Ascending aorta (tissue), 2 donors: Measurements from ENCODE around the gene PEDS1. TPM values are rescaled to one million over a fixed set of nuclear protein-coding genes. Genes with fewer than 3 reads are reported as not detected.
"Not testable (repeated sequence)": the region's sequence is repeated elsewhere in the genome, so short reads cannot be mapped to it uniquely, and the experiment has no call there.

ENCODE experiments used
- DNase-seq, 2 donors: peaks; one replicate each; pipeline ENCODE4 v3.0.0-alpha.2; 2019; ENCODE audit warnings: low spot score in 2 of 2
- H3K27ac ChIP-seq, 2 donors: fragments of 200-600 bp; sonication (generic); one replicate each; pipeline ENCODE4 v1.5.1; 2016 to 2017; ENCODE audit warnings: mild to moderate bottlenecking in 1 of 2
- H3K27me3 ChIP-seq: fragments of 200-600 bp; sonication (generic); one replicate; pipeline ENCODE4 v1.5.1; 2017
- H3K36me3 ChIP-seq, 2 donors: fragments of 200-600 bp; sonication (generic); one replicate each; pipeline ENCODE4 v1.5.1; 2016
- H3K4me1 ChIP-seq, 2 donors: fragments of 200-600 bp; sonication (generic); one replicate each; pipeline ENCODE4 v1.5.1; 2016 to 2017; ENCODE audit warnings: mild to moderate bottlenecking in 1 of 2
- H3K4me3 ChIP-seq, 2 donors: fragments of 200-600 bp; sonication (generic); one replicate each; pipeline ENCODE4 v1.5.1; 2016 to 2017; ENCODE audit warnings: mild to moderate bottlenecking in 1 of 2
- H3K9me3 ChIP-seq, 2 donors: fragments of 200-600 bp; sonication (generic); one replicate each; pipeline ENCODE4 v1.5.1; 2016
- intact Hi-C: fragments of 100-400 bp; cut with DNase I; formaldehyde crosslinking; loops from one replicate; pipeline ENCODE4 v1.15.1; 2023
- total RNA-seq: library from RNA; depleted of rRNA; stranded (reverse); fragments of >200 nt; gene quantifications from one replicate; pipeline ENCODE4 v1.1.0, GENCODE V29; 2016
- TF ChIP-seq, protein P1 (sequence below), 3 experiments: fragments of 200-600 bp in 2 of 3; fragments of 450-650 bp in 1 of 3; sonication (generic) in 2 of 3; IDR thresholded peaks; one replicate each; pipeline ENCODE4 v1.5.1; 2016 to 2019; ENCODE audit warnings: antibody characterized with exemption in 3 of 3, mild to moderate bottlenecking in 1 of 3, moderate library complexity in 1 of 3

The PEDS1 gene
- total RNA-seq, 1 donor from 2014 or later, result 23.9 TPM

DNA sequence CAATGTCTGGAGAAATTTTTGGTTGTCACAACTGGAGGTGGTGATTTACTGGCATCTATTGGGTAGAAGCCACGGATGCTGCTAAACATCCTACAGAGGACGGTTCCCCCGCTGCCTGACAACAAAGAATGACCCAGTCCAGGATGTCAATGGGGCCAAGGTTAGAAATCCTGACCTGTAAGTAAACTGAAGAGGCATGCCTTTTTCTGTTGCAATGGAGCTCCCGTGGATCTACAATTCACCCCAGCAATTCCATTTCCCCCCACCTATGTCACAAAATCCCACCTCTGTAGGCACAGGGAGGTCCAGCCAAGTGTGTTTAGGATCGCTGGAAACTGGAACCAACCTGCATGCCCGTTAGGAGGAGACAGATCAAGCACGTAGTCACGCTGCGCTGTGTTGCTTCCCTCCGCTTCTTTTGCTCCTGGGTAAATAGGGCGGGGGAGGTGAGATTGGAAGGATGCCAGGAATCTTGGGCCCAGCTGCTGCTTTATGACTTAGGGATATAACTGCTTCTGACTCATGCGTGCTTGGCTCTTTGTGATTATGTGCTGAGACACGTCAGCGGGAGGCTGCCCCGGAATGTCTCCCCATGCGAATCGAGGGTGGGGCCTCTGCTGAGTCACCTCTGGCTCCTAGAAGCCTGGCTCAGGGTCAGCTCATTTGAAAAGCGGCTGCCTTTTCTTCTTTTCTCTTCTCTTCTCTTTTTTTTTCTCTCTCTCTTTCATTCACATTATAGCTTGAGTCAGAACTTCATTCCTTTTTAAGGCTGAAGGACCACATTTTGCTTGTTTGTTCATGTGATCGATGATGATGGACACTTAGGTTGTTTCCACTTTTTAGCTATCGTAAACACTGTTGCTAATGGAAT lies 12.4 kb upstream of the PEDS1 start:
- Histone ChIP-seq H3K9me3 (no peaks in the 10 kb centered on the region), H3K4me1 (peaks cover 10 to 12% of the 10 kb centered on the region in 2 donors), H3K27me3 (no peaks in the 10 kb centered on the region), H3K36me3 (no peaks in the 10 kb centered on the region), H3K27ac (peak overlapping the region; percentile 72 to 80), H3K4me3 (peak overlapping the region; percentile 42 to 56)
- intact Hi-C loops, result loop anchor here (1.0 to 5.0 kb wide), 2 partner anchors 13 to 184 kb away; partner anchors contain the start of genes PEDS1 and SNAI1
- peak; percentile 99 to 100 for DNase-seq
- TF ChIP-seq, protein P1, sequence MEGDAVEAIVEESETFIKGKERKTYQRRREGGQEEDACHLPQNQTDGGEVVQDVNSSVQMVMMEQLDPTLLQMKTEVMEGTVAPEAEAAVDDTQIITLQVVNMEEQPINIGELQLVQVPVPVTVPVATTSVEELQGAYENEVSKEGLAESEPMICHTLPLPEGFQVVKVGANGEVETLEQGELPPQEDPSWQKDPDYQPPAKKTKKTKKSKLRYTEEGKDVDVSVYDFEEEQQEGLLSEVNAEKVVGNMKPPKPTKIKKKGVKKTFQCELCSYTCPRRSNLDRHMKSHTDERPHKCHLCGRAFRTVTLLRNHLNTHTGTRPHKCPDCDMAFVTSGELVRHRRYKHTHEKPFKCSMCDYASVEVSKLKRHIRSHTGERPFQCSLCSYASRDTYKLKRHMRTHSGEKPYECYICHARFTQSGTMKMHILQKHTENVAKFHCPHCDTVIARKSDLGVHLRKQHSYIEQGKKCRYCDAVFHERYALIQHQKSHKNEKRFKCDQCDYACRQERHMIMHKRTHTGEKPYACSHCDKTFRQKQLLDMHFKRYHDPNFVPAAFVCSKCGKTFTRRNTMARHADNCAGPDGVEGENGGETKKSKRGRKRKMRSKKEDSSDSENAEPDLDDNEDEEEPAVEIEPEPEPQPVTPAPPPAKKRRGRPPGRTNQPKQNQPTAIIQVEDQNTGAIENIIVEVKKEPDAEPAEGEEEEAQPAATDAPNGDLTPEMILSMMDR (IDR thresholded peaks at IDR 0.05), result no peak

DNA sequence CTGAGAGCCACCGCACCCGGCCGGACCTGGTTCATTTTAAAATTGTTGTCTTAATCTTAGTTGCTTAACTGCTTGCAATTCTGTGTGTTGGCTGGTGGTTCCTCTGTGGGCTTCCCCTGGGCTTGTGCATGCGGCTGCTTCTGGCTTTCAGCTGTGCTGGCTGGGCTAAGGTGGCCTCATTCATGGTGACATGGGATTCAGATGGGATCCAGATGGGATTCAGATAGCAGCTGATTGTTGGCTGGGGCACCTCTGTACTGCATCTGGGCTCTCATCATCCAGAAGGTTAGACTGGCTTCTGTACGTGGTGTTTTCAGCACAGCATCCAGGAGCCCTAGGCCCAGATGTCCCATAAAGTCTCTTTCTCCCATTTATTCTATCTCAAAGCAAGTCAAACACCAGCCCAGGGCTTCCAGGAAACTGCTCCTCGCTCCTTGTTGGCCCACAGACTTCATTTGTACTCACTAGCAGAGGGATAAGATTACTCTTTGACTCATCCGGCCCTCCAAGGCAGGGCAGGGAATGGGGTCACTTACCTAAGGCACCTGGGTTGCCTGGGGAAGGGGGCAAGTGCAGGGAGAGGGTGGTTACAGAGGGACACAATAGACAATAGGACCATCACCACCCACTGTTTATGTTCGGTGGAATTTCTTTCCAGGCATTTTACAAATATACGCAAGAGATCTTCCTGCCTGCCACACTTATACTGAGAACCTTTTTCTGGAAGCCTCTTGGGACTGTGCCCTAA lies 10.2 kb upstream of the PEDS1 start:
- no peaks in the 10 kb centered on the region for H3K27me3 ChIP-seq
- DNase-seq, result no peak
- no peak overlapping the region for H3K4me3 ChIP-seq
- H3K36me3 ChIP-seq, result no peaks in the 10 kb centered on the region
- H3K9me3 ChIP-seq, result no peaks in the 10 kb centered on the region
- peaks cover 10 to 12% of the 10 kb centered on the region in 2 donors for H3K4me1 ChIP-seq
- intact Hi-C loops, result no loop called here
- TF ChIP-seq, protein P1 (IDR thresholded peaks at IDR 0.05), result no peak
- H3K27ac ChIP-seq, result peak overlapping the region; percentile 21 to 38

GRCh38 chr20:50161494-50161893 lies 8.0 kb upstream of the PEDS1 start:
- H3K27me3 ChIP-seq, H3K4me3 ChIP-seq, H3K27ac ChIP-seq, H3K36me3 ChIP-seq, DNase-seq, H3K4me1 ChIP-seq, intact Hi-C loops, H3K9me3 ChIP-seq: not testable (repeated sequence)

DNA sequence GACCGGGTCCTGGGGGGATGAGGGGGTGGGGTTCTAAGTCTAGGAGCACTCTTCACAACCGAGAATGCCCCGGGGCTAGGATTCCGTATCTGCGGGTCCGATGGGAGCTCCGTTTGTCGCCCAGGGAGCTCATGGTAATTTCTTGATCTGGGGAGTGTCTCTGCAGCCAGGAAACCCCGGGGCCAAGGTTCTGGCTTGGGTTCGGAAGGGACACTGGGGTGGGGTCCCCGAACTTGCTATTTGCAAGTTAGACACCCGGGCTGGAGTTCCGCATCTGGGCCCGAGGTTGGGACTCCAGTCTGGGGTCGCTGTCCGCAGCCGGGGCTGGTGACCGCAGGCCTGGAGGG lies 397 bp downstream of the PEDS1 start:
- TF ChIP-seq, protein P1 (IDR thresholded peaks at IDR 0.05), result no peak
- H3K4me1 ChIP-seq, result peaks cover 7 to 23% of the 10 kb centered on the region in 2 donors
- DNase-seq, result no peak
- H3K9me3 ChIP-seq, result no peaks in the 10 kb centered on the region
- H3K4me3 ChIP-seq, result peak overlapping the region; percentile 81 to 84
- no peaks in the 10 kb centered on the region for H3K27me3 ChIP-seq
- peaks cover 8 to 10% of the 10 kb centered on the region in 2 donors for H3K36me3 ChIP-seq
- peak overlapping the region; percentile 67 to 76 for H3K27ac ChIP-seq
- intact Hi-C loops, result loop anchor here (1.0 to 2.0 kb wide), 2 partner anchors 13 to 36 kb away; no protein-coding TSS in a partner anchor

- Histone ChIP-seq H3K27ac (peak overlapping the region; percentile 67 to 76), H3K4me3 (peak overlapping the region; percentile 81 to 84), H3K9me3 (no peaks in the 10 kb centered on the region), H3K36me3 (peaks cover 12 to 13% of the 10 kb centered on the region in 2 donors), H3K4me1 (peaks cover 7 to 23% of the 10 kb centered on the region in 2 donors), H3K27me3 (no peaks in the 10 kb centered on the region)
- DNase-seq, result no peak
- intact Hi-C loops, result loop anchor here (1.0 to 2.0 kb wide), 2 partner anchors 14 to 36 kb away; no protein-coding TSS in a partner anchor
- TF ChIP-seq, protein P1 (IDR thresholded peaks at IDR 0.05), result no peak
Measured at GRCh38 chr20:50152394-50153152, 950 bp downstream of the PEDS1 start.
